ENCODE measurements around the gene ODF4.
"Not testable (repeated sequence)": the region's sequence is repeated elsewhere in the genome, so short reads cannot be mapped to it uniquely, and the experiment has no call there.

Gene ODF4

DNA sequence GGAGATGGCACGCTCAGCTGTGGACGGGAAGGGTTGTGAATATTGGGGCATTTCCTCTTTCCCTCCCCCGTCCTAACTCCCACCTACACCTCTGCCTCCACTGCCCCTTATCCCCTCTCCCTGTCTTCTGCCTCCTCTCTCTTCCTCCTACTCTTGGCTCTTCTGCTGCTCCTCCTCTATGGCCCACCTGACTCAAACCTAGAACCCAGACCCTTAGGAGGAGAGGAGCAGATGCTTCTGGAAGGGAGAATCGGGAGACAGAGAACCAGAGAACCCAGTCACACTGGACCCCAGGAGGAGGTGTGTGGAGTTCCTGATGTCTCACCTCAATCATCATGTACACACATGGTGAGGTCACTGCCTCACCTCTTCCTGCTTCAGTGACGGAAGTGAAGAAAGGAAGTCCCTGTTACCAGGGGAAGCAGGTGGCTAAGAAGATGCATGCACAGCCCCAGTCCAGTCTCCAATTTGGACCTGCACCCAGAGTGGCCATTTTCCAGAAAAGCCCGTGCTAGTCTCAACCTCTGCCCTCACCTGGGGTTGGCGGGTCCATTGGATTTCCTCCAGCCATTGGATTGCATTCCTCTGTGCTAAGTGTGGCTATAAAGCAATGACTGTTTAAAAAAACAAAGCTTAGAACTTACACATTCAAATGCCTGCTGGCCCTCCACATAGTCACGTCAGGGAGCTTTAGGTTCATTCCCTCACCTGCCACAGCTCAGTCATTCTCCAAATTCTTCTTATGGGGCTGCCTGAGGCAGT lies 54.0 kb downstream of the ODF4 start:
- in situ Hi-C loops (cut with MboI; ENCODE audit: low sequenced_read_pairs): no loop called here

DNA sequence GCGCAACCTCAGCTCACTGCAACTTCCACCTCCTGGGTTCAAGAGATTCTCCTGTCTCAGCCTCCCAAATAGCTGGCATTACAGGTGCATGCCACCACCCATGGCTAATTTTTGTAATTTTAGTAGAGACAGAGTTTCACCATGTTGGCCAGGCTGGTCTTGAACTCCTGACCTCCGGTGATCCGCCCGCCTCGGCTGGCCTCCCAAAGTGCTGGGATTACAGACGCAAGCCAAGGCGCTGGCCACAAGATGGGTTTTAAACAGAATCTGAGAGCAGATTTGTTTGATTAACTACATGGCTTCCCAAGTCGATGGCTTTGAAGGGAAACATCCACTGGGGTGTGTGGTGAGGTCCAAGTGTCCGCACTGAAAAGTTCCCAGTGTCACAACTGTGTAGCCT lies 54.9 kb downstream of the ODF4 start:
- in situ Hi-C loops (cut with MboI; ENCODE audit: low sequenced_read_pairs): not testable (repeated sequence)

All from HL-60/S4 treated with retinoic acid at 250 ng/mL for 4 days and 3 days (cell line).